H1 (cell line): ENCODE data around the gene TMEM164. TPM values are rescaled to one million over a fixed set of nuclear protein-coding genes. Genes with fewer than 3 reads are reported as not detected.

Experiments
- CTCF ChIA-PET: fragments of 300-600 bp; sonication (Branson Sonifier 250); formaldehyde crosslinking; loops from one replicate; lab custom pipeline; 2021; ENCODE audit not compliant: partially characterized antibody; lab: Charles Lee
- POLR2A ChIA-PET: fragments of 300-600 bp; sonication (Branson Sonifier 250); formaldehyde crosslinking; loops from one replicate; lab custom pipeline; 2021; ENCODE audit warnings: inconsistent platforms; ENCODE audit not compliant: partially characterized antibody; lab: Charles Lee
- DNase-seq, 2 experiments: peaks; one replicate each; pipeline versions ENCODE4 v3.0.0 to v3.0.0-alpha.2; 2010 to 2022; ENCODE audit warnings: low spot score in 2 of 2, low read depth in 1 of 2, mixed read lengths in 1 of 2
- FAIRE-seq: peaks from 2 replicates; lab custom pipeline; 2011; peaks lifted over from hg19 to GRCh38; lab: Jason Lieb, UNC
- H2AFZ ChIP-seq: 2 replicates; pipeline ENCODE4 v1.8.1; 2012; ENCODE audit warnings: low read length, inconsistent platforms
- H2AK5ac ChIP-seq: 2 replicates; pipeline ENCODE4 v1.6.1; 2013; ENCODE audit warnings: low read depth, low read length
- H2BK120ac ChIP-seq: replicated peaks from 2 replicates; pipeline ENCODE3; 2013; ENCODE audit warnings: low read depth, low read length, inconsistent platforms
- H2BK12ac ChIP-seq: 2 replicates; pipeline ENCODE4 v1.6.1; 2013; ENCODE audit warnings: low read depth, low read length
- H2BK15ac ChIP-seq: 2 replicates; pipeline ENCODE4 v1.6.1; 2013; ENCODE audit warnings: low read length
- H2BK20ac ChIP-seq: 2 replicates; pipeline ENCODE4 v1.6.1; 2013; ENCODE audit warnings: low read length
- H2BK5ac ChIP-seq: 2 replicates; pipeline ENCODE4 v1.6.1; 2013; ENCODE audit warnings: low read depth, low read length
- H3K14ac ChIP-seq: 2 replicates; pipeline ENCODE4 v1.6.1; 2013; ENCODE audit warnings: inconsistent platforms; ENCODE audit not compliant: insufficient read length
- H3K18ac ChIP-seq: 2 replicates; pipeline ENCODE4 v1.6.1; 2013; ENCODE audit warnings: low read length; ENCODE audit errors: extremely low read depth
- H3K23ac ChIP-seq: 2 replicates; pipeline ENCODE4 v1.6.1; 2013; ENCODE audit warnings: inconsistent platforms; ENCODE audit not compliant: insufficient read length
- H3K23me2 ChIP-seq: 2 replicates; pipeline ENCODE4 v1.6.1; 2013; ENCODE audit warnings: low read depth, low read length
- H3K27ac ChIP-seq: 2 replicates; pipeline ENCODE4 v1.6.1; 2011; ENCODE audit warnings: low read depth, low read length, inconsistent platforms
- H3K27me3 ChIP-seq, 4 experiments: replicated peaks in 1 of 4; 1 replicate in 1 of 4; 2 replicates in 3 of 4; pipeline versions ENCODE4 v1.6.1 to v1.8.1; 2011 to 2013; ENCODE audit warnings: low read length in 3 of 4, mild to moderate bottlenecking in 3 of 4, inconsistent platforms in 2 of 4, mixed read lengths in 2 of 4, moderate library complexity in 1 of 4; ENCODE audit not compliant: control insufficient read depth in 3 of 4, insufficient read depth in 3 of 4; ENCODE audit errors: extremely low read depth in 1 of 4
- H3K36me3 ChIP-seq, 4 experiments: 2 replicates each; pipeline versions ENCODE4 v1.6.1 to v1.8.1; 2011 to 2013; ENCODE audit warnings: mild to moderate bottlenecking in 4 of 4, low read length in 3 of 4, moderate library complexity in 2 of 4, control low read depth in 1 of 4, inconsistent platforms in 1 of 4; ENCODE audit not compliant: insufficient read depth in 4 of 4, control insufficient read depth in 2 of 4
- H3K4ac ChIP-seq: replicated peaks from 2 replicates; pipeline ENCODE3; 2013; ENCODE audit warnings: low read length, low read depth, mixed read lengths, inconsistent platforms; ENCODE audit not compliant: insufficient read length
- H3K4me1 ChIP-seq, 4 experiments: replicated peaks in 1 of 4; 1 replicate in 1 of 4; 2 replicates in 3 of 4; pipeline versions ENCODE4 v1.6.1 to v1.8.1; 2011 to 2013; ENCODE audit warnings: low read length in 3 of 4, inconsistent platforms in 2 of 4, mixed read lengths in 1 of 4; ENCODE audit not compliant: insufficient read depth in 4 of 4, control insufficient read depth in 3 of 4
- H3K4me2 ChIP-seq, 2 experiments: 2 replicates each; pipeline versions ENCODE4 v1.6.1 to v1.8.1; 2011 to 2013; ENCODE audit warnings: low read depth in 2 of 2, low read length in 2 of 2, control low read depth in 1 of 2, inconsistent platforms in 1 of 2, mild to moderate bottlenecking in 1 of 2; ENCODE audit not compliant: insufficient read depth in 1 of 2
- H3K4me3 ChIP-seq, 4 experiments: fragments of 200-600, 300-600 bp in 1 of 4; sonication (generic), shearing (Covaris generic), sonication (Bioruptor Twin) in 1 of 4; 2 replicates each; pipeline versions ENCODE4 v1.5.1 to v1.8.1; 2011 to 2016; ENCODE audit warnings: low read length in 4 of 4, low read depth in 3 of 4, control low read depth in 2 of 4, inconsistent platforms in 2 of 4, mild to moderate bottlenecking in 2 of 4, mixed read lengths in 1 of 4, moderate library complexity in 1 of 4; ENCODE audit not compliant: insufficient read depth in 2 of 4; ENCODE audit errors: extremely low read depth in 1 of 4
- H3K56ac ChIP-seq: replicated peaks from 2 replicates; pipeline ENCODE3; 2013; ENCODE audit warnings: low read depth, mild to moderate bottlenecking, mixed read lengths, low read length, inconsistent platforms; ENCODE audit not compliant: insufficient read length
- H3K79me1 ChIP-seq: 2 replicates; pipeline ENCODE4 v1.6.1; 2013; ENCODE audit warnings: low read depth, low read length, control low read depth
- H3K79me2 ChIP-seq, 2 experiments: 2 replicates each; pipeline versions ENCODE4 v1.6.1 to v1.8.1; 2012 to 2013; ENCODE audit warnings: low read length in 2 of 2, mild to moderate bottlenecking in 2 of 2, inconsistent platforms in 1 of 2; ENCODE audit not compliant: insufficient read depth in 2 of 2, control insufficient read depth in 1 of 2
- H3K9ac ChIP-seq, 4 experiments: replicated peaks in 1 of 4; 1 replicate in 1 of 4; 2 replicates in 3 of 4; pipeline versions ENCODE4 v1.6.1 to v1.8.1; 2011 to 2013; ENCODE audit warnings: low read depth in 3 of 4, low read length in 3 of 4, control low read depth in 2 of 4, mild to moderate bottlenecking in 2 of 4, moderate library complexity in 2 of 4, inconsistent platforms in 1 of 4; ENCODE audit errors: extremely low read depth in 1 of 4
- H3K9me3 ChIP-seq, 2 experiments: 2 replicates each; pipeline versions ENCODE4 v1.6.1 to v1.8.1; 2012 to 2013; ENCODE audit warnings: mild to moderate bottlenecking in 2 of 2, moderate library complexity in 2 of 2, control low read depth in 1 of 2, inconsistent platforms in 1 of 2, low read depth in 1 of 2, low read length in 1 of 2, mixed read lengths in 1 of 2; ENCODE audit not compliant: insufficient read depth in 2 of 2
- H4K20me1 ChIP-seq, 2 experiments: replicated peaks in 1 of 2; 2 replicates each; pipeline versions ENCODE3 to v1.8.1; 2011 to 2013; ENCODE audit warnings: inconsistent platforms in 2 of 2, low read length in 2 of 2, mild to moderate bottlenecking in 1 of 2; ENCODE audit not compliant: insufficient read depth in 2 of 2, control insufficient read depth in 1 of 2
- H4K5ac ChIP-seq: 2 replicates; pipeline ENCODE4 v1.6.1; 2013; ENCODE audit warnings: low read length, low read depth, mixed read lengths, inconsistent platforms; ENCODE audit not compliant: insufficient read length
- H4K8ac ChIP-seq: 2 replicates; pipeline ENCODE4 v1.8.0; 2013; ENCODE audit warnings: mild to moderate bottlenecking, moderate library complexity, low read length, inconsistent platforms; ENCODE audit not compliant: insufficient read depth; ENCODE audit errors: extremely low read depth
- H4K91ac ChIP-seq: replicated peaks from 2 replicates; pipeline ENCODE3; 2013; ENCODE audit warnings: low read length, mixed read lengths, inconsistent platforms; ENCODE audit not compliant: insufficient read length
- ATF2 ChIP-seq: IDR thresholded peaks from 2 replicates; pipeline ENCODE4 v1.6.1; 2012; ENCODE audit warnings: low read length, inconsistent platforms
- ATF3 ChIP-seq: IDR thresholded peaks from 2 replicates; pipeline ENCODE4 v1.6.1; 2011; ENCODE audit warnings: low read depth, mild to moderate bottlenecking, low read length; ENCODE audit not compliant: insufficient read depth
- BACH1 ChIP-seq: IDR thresholded peaks from 2 replicates; pipeline ENCODE4 v1.6.1; 2012; ENCODE audit warnings: low read length, improper control_type of control experiment
- BCL11A ChIP-seq, 2 experiments: IDR thresholded peaks; one replicate each; pipeline ENCODE4 v1.6.1; 2011; ENCODE audit warnings: low read depth in 2 of 2, low read length in 2 of 2, mild to moderate bottlenecking in 2 of 2
- EGR1 ChIP-seq: IDR thresholded peaks from 2 replicates; pipeline ENCODE4 v1.6.1; 2011; ENCODE audit warnings: low read depth, low read length, borderline replicate concordance
- EZH2 ChIP-seq: fragments of 200-600 bp; sonication (generic); IDR thresholded peaks from 2 replicates; pipeline ENCODE4 v1.7.1; 2012; ENCODE audit warnings: low read depth, mild to moderate bottlenecking, moderate library complexity, low read length, inconsistent platforms; ENCODE audit not compliant: severe bottlenecking
- GABPA ChIP-seq: IDR thresholded peaks from 2 replicates; pipeline ENCODE4 v1.6.1; 2011; ENCODE audit warnings: mild to moderate bottlenecking, low read length, moderate library complexity, borderline replicate concordance; ENCODE audit not compliant: insufficient read depth
- NRF1 ChIP-seq: IDR thresholded peaks from 2 replicates; pipeline ENCODE4 v1.6.1; 2011; ENCODE audit warnings: mild to moderate bottlenecking, low read depth, low read length, improper control_type of control experiment
- POLR2AphosphoS5 ChIP-seq: IDR thresholded peaks from 2 replicates; pipeline ENCODE4 v1.6.1; 2011; ENCODE audit warnings: low read depth, low read length
- RBBP5 ChIP-seq: IDR thresholded peaks from 2 replicates; pipeline ENCODE4 v1.7.1; 2012; ENCODE audit warnings: low read depth, mild to moderate bottlenecking, inconsistent platforms, low read length, moderate library complexity, borderline replicate concordance
- RXRA ChIP-seq: IDR thresholded peaks from 2 replicates; pipeline ENCODE4 v1.6.1; 2011; ENCODE audit warnings: low read depth, mild to moderate bottlenecking, low read length, moderate library complexity; ENCODE audit not compliant: insufficient read depth
- SIRT6 ChIP-seq: IDR thresholded peaks from one replicate; pipeline ENCODE4 v1.7.1; 2012; ENCODE audit warnings: low read length, inconsistent platforms
- TAF7 ChIP-seq: optimal IDR thresholded peaks from 2 replicates; pipeline ENCODE3; 2011; ENCODE audit warnings: low read depth, mild to moderate bottlenecking, inconsistent platforms, low read length, moderate library complexity, borderline replicate concordance
- WGBS, 2 experiments: shearing (Covaris generic) in 1 of 2; methylation state at CpG; one replicate each; pipeline versions ENCODE4 v1.1.6 to v1.1.7; 2013 to 2015; ENCODE audit warnings: low lambda C conversion rate in 2 of 2, mixed read lengths in 2 of 2, inconsistent platforms in 1 of 2, low coverage in 1 of 2, missing lambda C conversion rate in 1 of 2; ENCODE audit not compliant: insufficient replicate concordance in 2 of 2, insufficient coverage in 1 of 2, insufficient read length in 1 of 2; ENCODE audit errors: extremely low coverage in 1 of 2, missing lambda C conversion rate in 1 of 2; 5-methylcytosine and 5-hydroxymethylcytosine counted together
- polyA plus RNA-seq, 7 experiments: library from polyadenylated mRNA; depleted of rRNA in 3 of 7; stranded (reverse) in 5 of 7; unstranded in 2 of 7; fragments of >200 nt in 5 of 7; fragments of 200-250 nt in 2 of 7; gene quantifications; 1 replicate in 5 of 7; 2 replicates in 1 of 7; 4 replicates in 1 of 7; pipeline versions ENCODE4 v1.2.1 to v1.2.3, GENCODE V29; 2011 to 2013; ENCODE audit warnings: missing spikeins in 2 of 7, mixed read lengths in 2 of 7
- total RNA-seq: library from RNA; stranded (reverse); fragmentation: NEBNext Ultra II Directional; extraction: Animal tissue kit (Norgen Biotek cat#: 25700); gene quantifications from 2 replicates; pipeline ENCODE4 v1.2.1, GENCODE V29; 2021

Gene TMEM164
- total and polyA plus RNA-seq, 2 of the 8 experiments (the other 6 are each of a cell fraction or from before 2014, with no cell fraction given): 7.3 to 14.8 TPM

- no peaks in the 10 kb centered on the region for H3K79me2 ChIP-seq
- no peak overlapping the region for H3K56ac ChIP-seq
- no peaks in the 10 kb centered on the region for H4K20me1 ChIP-seq
- no peak overlapping the region for H3K4me2 ChIP-seq
- WGBS, 2 experiments: 90% methylated on average over 2 of the region's 5 CpGs; no CpG with 5 or more reads in 1 of the 2 experiments
- no peak for FAIRE-seq
- H3K9ac ChIP-seq: no peak overlapping the region
- no peak overlapping the region for H3K23ac ChIP-seq
- no peak for DNase-seq
- H3K27ac ChIP-seq: no peak overlapping the region
- H2BK12ac ChIP-seq: no peak overlapping the region
- ChIA-PET POLR2A (no interaction called here), CTCF (interaction anchor here (0.9 kb wide), 1 partner anchor 22 kb away, joined by 3 read pairs; no protein-coding TSS in a partner anchor)
- H2BK20ac ChIP-seq: no peak overlapping the region
- no peaks in the 10 kb centered on the region for H3K9me3 ChIP-seq
- no peak overlapping the region for H2BK120ac ChIP-seq
- no peak overlapping the region for H4K5ac ChIP-seq
- no peak overlapping the region for H2AK5ac ChIP-seq
- no peaks in the 10 kb centered on the region for H3K79me1 ChIP-seq
- H2AFZ ChIP-seq: no peak overlapping the region
- no peaks in the 10 kb centered on the region for H3K27me3 ChIP-seq
- H3K4me3 ChIP-seq: no peak overlapping the region
- TF ChIP-seq ATF3 (no peak), TAF7 (no peak), SIRT6 (no peak), GABPA (no peak), EZH2 (no peak), NRF1 (no peak), POLR2AphosphoS5 (no peak), BACH1 (no peak), BCL11A (IDR thresholded peaks at IDR 0.05; ENCODE audit: low read depth in 2 of 2, low read length in 2 of 2) (no peak), EGR1 (no peak), RXRA (no peak), RBBP5 (no peak), ATF2 (no peak)
- no peaks in the 10 kb centered on the region for H3K4me1 ChIP-seq
- H2BK15ac ChIP-seq: no peak overlapping the region
- H3K14ac ChIP-seq: no peak overlapping the region
- no peaks in the 10 kb centered on the region for H3K23me2 ChIP-seq
- H2BK5ac ChIP-seq: no peak overlapping the region
- no peak overlapping the region for H4K8ac ChIP-seq
- no peak overlapping the region for H3K18ac ChIP-seq
- H4K91ac ChIP-seq: no peak overlapping the region
- H3K4ac ChIP-seq: no peak overlapping the region
- no peaks in the 10 kb centered on the region for H3K36me3 ChIP-seq
Observed at GRCh38 chrX:110142096-110142495, 139.2 kb downstream of the TMEM164 start.
